CD4-positive, alpha-beta T cell treated with Interferon gamma for 1 hour (primary cell): ENCODE results near the gene GABRQ.

Source experiments
- DNase-seq: peaks from one replicate; pipeline ENCODE4 v3.0.0-alpha.2; 2020

Gene GABRQ

GRCh38 chrX:152637649-152638442 lies at the start of gene GABRQ:
Gene GABRQ (plus strand): TSS chrX:152637895. CDS start chrX:152638203, 308 bp downstream.
- no peak for DNase-seq

DNA sequence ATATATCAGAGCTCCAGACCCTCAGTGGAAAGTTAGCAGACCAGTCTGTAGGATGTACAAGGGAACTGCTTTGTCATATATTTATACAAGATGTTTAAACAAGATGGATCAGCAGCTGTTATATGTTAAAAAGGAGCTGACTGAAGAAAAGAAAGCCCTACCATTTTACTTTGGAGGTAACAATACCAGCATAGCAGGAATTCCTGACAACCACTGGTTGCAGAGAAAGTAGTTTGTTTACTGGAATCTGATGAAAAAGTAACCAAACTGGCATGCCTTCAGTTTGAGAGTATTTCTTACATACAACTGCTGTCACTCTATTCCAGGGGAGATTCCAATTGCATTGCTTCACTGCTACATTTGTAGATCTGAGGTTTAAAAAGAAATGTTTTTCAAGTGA lies 49.5 kb upstream of the GABRQ start:
- DNase-seq: no peak

- DNase-seq: no peak
Observed at GRCh38 chrX:152600853-152601633, 36.7 kb upstream of the GABRQ start.

GRCh38 chrX:152601848-152602616 lies 35.7 kb upstream of the GABRQ start:
- no peak for DNase-seq

GRCh38 chrX:152614791-152615190 lies 22.9 kb upstream of the GABRQ start:
- DNase-seq: no peak

GRCh38 chrX:152619897-152620296 lies 17.8 kb upstream of the GABRQ start:
- DNase-seq: no peak

DNA sequence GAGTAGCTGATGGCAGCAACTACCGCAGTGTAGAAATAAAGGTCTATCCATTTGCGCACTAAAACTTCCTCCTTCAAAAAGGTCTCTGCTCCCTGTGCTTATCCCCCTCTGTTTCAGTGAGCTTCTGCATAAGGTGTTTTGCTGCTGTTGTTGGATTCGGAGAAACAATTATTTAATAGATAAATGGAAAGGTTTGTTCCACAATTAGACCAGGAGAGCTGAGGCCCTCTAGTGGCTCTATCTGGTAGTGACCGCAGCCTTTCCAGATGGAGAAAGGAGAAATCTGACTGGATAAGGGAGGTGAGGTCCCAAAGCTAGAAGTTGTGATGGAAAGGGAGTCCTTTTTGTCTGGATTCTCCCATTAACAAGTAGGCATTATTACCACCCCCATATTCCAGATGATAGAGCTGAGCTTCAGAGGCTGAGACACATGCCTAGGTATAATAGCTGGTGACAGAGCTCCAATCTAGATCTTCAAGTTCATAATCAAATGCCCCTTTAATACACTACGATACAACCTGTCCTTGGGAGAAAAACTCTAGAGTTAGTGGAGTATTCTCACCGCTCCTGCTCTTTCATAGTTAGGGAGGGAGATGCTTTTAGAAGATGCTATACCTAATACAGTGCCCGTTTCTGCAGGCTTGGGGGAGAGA lies 5.1 kb upstream of the GABRQ start:
- DNase-seq: no peak

GRCh38 chrX:152635941-152636340 lies 1.8 kb upstream of the GABRQ start:
- no peak for DNase-seq

- DNase-seq: no peak
Observed at GRCh38 chrX:152638443-152638904, 779 bp downstream of the GABRQ start.

- no peak for DNase-seq
Observed at GRCh38 chrX:152639426-152639825, 1.7 kb downstream of the GABRQ start.

- no peak for DNase-seq
Observed at GRCh38 chrX:152640034-152640818, 2.5 kb downstream of the GABRQ start.

GRCh38 chrX:152641256-152641875 lies 3.7 kb downstream of the GABRQ start:
- no peak for DNase-seq

DNA sequence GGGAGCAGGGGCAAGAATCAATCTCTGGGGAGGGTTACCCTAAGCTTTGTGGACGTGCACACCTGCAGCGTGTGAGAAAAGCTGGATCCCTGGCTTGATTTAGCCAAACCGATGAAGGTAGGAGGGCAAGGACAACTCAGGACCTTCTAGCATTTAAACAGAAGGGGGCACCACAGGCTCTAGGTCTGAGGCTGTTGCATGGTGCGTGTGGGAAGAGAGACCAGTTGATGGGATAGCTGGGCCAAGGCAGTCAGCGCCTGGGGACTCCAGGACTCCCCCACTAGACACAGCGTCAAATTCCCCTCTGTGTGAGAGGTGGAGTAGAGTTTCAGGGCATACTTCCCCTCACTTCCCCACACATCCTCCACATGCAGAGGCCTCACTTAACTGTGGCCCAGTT lies 4.3 kb downstream of the GABRQ start:
- no peak for DNase-seq

DNA sequence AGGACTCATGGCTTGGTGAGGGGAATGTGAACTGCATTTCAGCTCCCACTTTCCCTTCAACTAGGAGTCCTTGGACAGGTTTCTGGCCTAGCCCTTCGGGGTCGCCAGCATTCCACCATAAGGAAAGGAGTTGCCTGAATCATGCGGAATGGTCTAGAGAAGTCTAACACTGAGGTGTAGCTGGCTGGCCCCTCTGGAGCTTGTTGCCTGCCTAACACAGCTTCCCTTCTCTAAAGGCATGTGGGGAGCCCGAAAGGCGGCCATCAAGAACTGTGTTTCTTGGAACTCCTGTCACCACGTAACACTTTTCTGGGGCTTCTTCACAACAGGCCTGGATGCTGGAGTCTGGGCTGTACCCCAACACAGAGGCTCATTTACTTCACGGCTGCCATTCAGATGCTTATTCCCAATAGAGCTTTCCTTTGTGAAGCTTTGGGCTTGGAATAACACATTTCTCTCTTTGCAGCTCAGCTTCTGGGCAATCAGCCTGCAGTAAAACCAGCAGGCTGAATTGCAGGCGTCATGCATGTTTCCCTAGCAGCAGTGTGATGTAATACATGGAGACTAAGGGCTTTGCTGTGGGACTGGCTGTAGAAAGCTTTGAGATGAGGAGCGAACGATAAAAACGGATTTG lies 5.4 kb downstream of the GABRQ start:
- no peak for DNase-seq

DNA sequence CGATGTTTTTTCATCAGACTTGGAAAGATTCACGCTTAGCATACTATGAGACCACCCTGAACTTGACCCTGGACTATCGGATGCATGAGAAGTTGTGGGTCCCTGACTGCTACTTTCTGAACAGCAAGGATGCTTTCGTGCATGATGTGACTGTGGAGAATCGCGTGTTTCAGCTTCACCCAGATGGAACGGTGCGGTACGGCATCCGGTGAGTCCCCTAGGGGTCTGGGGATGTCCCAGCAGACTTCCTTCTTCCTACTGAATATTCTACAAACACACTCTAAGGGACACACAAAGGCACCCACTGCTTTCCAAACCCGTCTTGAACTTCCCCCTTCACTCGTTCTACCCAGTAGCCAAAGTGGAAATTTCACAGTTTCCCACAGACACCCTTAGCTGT lies 9.3 kb downstream of the GABRQ start:
- DNase-seq: no peak

- no peak for DNase-seq
Observed at GRCh38 chrX:152647978-152648377, 10.3 kb downstream of the GABRQ start.

GRCh38 chrX:152652060-152652459 lies 14.4 kb downstream of the GABRQ start:
- DNase-seq: no peak

DNA sequence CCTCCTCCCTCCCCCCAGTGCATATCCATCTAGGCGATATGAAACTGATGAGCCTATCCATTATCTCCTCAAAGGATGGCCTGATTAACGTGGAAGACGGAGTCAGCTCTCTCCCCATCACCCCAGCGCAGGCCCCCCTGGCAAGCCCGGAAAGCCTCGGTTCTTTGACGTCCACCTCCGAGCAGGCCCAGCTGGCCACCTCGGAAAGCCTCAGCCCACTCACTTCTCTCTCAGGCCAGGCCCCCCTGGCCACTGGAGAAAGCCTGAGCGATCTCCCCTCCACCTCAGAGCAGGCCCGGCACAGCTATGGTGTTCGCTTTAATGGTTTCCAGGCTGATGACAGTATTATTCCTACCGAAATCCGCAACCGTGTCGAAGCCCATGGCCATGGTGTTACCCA lies 14.8 kb downstream of the GABRQ start:
- no peak for DNase-seq

DNA sequence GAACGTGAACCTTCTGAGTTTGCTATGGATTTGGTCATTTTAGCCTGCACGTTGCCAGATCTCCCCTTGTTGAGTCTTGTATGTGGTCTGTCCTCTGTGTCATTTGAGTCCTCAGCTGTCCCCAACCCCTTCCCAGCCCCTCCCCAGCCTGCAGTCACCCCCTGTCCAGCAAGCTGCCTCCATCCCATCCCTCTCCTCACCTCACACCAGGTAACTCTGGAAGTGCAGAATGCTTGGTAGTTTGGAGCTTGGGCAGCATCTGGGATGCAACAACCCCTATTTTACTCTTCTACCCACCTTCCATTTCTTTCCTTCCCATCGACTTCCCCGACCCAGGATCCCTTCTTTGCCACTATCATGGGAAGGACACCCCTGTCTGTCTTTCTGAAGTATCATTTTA lies 18.4 kb downstream of the GABRQ start:
- no peak for DNase-seq

GRCh38 chrX:152656890-152657289 lies 19.2 kb downstream of the GABRQ start:
- DNase-seq: no peak

- DNase-seq: no peak
Observed at GRCh38 chrX:152658302-152658701, 20.6 kb downstream of the GABRQ start.
